D721Med (cell line): ENCODE measurements around the gene KRT27.

Experiments
- DNase-seq: peaks from one replicate; pipeline ENCODE4 v3.0.0; 2011; ENCODE audit warnings: low spot score; ENCODE audit not compliant: insufficient read length
- FAIRE-seq: peaks from 2 replicates; lab custom pipeline; 2011; peaks lifted over from hg19 to GRCh38; lab: Jason Lieb, UNC
- TF ChIP-seq, protein P1 (sequence below): IDR thresholded peaks from 2 replicates; pipeline ENCODE4 v1.5.1; 2012; ENCODE audit warnings: mild to moderate bottlenecking, control low read depth; ENCODE audit not compliant: insufficient read depth; ENCODE audit errors: missing control alignments

Gene KRT27

DNA sequence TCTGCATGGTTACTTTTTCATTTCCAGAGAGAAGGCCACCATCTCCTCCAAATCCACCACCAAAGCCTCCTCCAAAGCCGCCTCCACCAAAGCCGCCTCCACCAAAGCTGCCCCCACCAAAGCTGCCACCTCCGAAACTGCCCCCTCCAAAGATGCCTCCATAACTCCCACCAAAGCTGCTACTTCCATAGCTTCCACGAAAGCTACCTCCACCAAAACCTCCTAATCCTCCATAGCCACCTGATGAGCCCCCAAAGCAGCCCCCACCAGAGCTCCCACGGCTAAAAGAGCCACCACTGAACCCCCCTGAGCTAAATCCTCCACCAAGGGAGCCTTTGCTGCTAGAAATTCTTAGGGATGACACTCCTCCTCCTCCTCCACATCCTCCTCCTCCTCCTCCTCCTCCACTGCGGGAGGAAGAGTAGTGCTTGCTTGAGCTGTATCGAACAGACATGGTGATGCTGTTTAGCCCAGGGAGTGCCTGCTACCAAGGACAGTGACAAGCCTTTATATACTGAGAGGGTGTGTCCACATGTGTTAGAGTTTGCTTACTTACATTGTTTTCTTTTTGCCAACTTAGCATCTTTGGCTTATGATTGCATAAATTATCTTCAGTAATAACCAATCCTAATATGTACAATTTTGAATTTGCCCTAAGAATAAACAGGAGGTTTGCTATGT, 39.9 kb upstream of the KRT27 start, which contains the start of gene KRT10:
Gene KRT10 (minus strand): TSS at position 483 of the 681 bp plus-strand sequence. CDS start 29 bp downstream, at position 454.
- FAIRE-seq (no peak), DNase-seq (no peak)
- TF ChIP-seq, protein P1, sequence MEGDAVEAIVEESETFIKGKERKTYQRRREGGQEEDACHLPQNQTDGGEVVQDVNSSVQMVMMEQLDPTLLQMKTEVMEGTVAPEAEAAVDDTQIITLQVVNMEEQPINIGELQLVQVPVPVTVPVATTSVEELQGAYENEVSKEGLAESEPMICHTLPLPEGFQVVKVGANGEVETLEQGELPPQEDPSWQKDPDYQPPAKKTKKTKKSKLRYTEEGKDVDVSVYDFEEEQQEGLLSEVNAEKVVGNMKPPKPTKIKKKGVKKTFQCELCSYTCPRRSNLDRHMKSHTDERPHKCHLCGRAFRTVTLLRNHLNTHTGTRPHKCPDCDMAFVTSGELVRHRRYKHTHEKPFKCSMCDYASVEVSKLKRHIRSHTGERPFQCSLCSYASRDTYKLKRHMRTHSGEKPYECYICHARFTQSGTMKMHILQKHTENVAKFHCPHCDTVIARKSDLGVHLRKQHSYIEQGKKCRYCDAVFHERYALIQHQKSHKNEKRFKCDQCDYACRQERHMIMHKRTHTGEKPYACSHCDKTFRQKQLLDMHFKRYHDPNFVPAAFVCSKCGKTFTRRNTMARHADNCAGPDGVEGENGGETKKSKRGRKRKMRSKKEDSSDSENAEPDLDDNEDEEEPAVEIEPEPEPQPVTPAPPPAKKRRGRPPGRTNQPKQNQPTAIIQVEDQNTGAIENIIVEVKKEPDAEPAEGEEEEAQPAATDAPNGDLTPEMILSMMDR, result no peak

DNA sequence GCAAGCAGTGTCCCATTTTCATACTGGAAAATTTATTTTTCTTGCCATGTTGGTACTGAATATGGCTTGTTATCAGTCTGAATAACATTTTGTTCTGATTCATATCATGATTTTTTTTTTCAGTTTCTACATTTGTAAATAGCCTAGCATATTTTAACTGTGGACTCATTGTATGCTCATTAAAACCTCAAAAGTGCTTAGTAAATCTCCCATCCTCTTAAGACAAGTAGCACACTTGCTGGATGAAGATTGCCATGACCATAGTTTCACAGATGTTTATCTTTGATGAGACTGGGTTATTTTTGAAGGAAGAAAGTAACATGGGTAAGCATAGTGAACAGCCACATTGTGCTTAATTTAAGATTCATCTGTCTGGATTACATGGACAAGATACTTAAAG, 39.2 kb upstream of the KRT27 start:
- TF ChIP-seq, protein P1, result no peak
- no peak for DNase-seq
- FAIRE-seq, result no peak

DNA sequence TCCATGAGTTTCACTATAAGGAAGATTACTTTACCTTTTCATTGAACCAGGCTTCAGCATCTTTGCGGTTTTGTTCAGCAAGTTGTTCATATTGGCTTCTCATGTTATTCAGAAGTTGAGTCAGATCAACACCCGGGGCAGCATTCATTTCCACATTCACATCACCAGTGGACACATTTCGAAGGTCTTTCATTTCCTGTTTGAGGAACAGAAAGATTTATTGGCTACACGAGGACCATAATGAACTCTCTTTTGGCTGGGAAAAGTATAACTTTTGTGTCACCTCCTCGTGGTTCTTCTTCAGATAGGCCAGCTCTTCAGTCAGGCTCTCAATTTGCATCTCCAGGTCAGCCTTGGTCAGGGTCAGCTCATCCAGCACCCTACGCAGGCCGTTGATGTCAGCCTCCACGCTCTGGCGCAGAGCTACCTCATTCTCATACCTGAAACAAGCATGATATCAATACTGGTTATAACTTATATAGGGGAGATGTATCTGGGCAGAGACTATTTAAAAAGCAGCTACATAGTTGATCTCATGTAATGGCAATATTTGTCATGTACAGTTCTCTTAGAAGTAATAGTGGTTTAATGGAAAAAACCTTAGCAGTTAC, 38.0 kb upstream of the KRT27 start:
- TF ChIP-seq, protein P1, result no peak
- FAIRE-seq (no peak), DNase-seq (no peak)

DNA sequence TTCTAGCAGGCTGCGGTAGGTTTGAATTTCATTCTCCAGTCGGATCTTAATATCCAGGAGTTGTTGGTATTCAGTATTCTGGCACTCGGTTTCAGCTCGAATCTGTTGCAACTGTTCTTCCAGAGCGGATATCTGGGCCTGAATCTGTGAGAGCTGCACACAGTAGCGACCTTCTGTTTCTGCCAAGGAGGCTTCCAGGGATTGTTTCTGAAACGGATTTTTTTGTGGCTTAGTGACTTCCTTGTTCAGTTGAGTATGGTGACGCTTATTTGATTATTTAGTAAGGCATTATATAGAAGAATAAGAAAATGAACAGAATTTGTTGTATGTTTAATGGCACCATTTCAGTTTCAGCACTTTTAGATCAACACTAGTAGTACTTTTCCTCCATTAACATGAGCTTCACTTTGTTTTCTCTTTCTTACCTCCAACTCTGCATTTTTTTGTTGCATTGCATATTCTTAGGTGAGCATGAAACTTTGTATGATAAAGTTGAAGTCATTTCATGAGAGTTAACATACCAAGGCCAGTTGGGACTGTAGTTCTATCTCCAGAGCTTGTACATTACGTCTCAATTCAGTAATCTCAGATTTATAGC, 37.3 kb upstream of the KRT27 start:
- TF ChIP-seq, protein P1, result no peak
- no peak for DNase-seq
- no peak for FAIRE-seq

DNA sequence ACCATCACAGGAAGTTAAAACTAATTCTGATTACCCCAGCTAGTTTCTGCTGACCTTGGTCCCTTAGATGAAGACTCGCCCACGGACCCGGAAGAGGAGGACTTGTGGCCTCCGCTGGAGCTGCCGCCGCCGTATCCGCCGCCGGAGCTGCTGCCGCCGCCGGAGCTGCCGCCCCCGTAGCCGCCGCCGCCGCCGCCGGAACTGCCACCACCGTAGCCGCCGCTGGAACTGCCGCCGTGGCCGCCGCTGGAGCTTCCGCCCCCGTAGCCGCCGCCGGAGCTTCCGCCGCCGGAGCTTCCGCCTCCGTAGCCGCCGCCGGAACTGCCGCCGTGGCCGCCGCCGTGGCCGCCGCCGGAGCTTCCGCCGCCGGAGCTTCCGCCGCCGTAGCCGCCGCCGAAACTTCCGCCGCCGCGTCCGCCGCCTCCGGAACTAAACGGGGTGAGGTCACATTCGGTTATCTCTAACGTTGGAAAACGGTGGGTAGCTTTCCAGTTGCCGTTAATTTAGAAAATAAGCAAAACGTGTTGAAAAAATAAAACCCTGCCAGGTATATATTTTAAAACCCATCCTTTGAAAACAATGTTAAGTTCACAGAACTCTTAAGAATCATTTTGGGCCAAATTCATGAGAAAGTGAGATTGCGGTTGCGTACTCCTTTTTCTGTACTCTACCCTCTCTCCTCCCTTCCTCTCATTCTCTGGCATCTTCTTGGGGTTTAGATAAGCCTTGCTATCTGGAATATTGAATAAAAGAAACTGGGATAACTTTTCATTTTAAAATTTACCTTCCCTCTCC, 36.6 kb upstream of the KRT27 start:
- no peak for FAIRE-seq
- DNase-seq, result peak; percentile 19

DNA sequence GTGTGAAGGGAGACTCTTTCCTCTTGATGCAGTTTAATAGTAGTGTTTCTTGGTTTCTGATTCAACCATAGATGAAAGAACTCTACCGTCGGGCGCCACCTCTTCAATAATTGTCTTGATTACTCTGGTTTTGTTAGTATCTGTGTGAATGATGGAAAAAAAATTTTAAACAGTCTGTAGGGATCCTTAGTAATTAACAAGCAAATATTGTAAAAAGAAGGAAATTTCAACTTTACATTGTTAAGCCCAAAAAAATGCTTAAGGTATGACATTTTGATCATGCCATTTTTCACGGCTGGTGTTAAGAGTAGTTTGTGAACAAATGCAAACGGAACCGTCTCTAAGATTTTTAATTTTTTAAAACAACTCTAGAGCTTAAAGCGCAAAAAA, 36.0 kb upstream of the KRT27 start:
- FAIRE-seq (no peak), DNase-seq (no peak)
- TF ChIP-seq, protein P1, result no peak

More for the DNA sequence above, 36.6 kb upstream of the KRT27 start:
- TF ChIP-seq, protein P1, result no peak
